Activated CD4-positive, alpha-beta T cell treated with anti-CD3 and anti-CD28 coated beads, Interleukin-2, Interleukin-6, amounts not matched to agents 100 ng/mL and 50 ng/mL, durations not matched to agents 16 hours and 8 hours (primary cell): ENCODE measurements around the gene COQ3.

ENCODE experiments used
- DNase-seq: peaks from one replicate; pipeline ENCODE4 v3.0.0-alpha.2; 2020

COQ3 gene

GRCh38 chr6:99393698-99394531 lies at the start of gene COQ3:
Gene COQ3, minus strand, starts transcription at chr6:99394195. Its CDS starts 16 bp downstream, at chr6:99394179.
- peak; percentile 80 for DNase-seq

GRCh38 chr6:99434702-99435530 lies 40.9 kb upstream of the COQ3 start:
- peak; percentile 27 for DNase-seq

- no peak for DNase-seq
Observed at GRCh38 chr6:99432877-99433276, 38.9 kb upstream of the COQ3 start.

GRCh38 chr6:99431901-99432300 lies 37.9 kb upstream of the COQ3 start:
- no peak for DNase-seq

GRCh38 chr6:99427988-99428387 lies 34.0 kb upstream of the COQ3 start:
- no peak for DNase-seq

GRCh38 chr6:99426451-99426757 lies 32.4 kb upstream of the COQ3 start:
- no peak for DNase-seq

GRCh38 chr6:99425647-99426450 lies 31.9 kb upstream of the COQ3 start:
- DNase-seq = peak; percentile 75

- DNase-seq = peak; percentile 94
Observed at GRCh38 chr6:99424761-99425646, 31.0 kb upstream of the COQ3 start, which contains the start of gene PNISR. Gene PNISR, minus strand, starts transcription at chr6:99425308. Its CDS starts 10,649 bp downstream, at chr6:99414659.

- DNase-seq = no peak
Observed at GRCh38 chr6:99424022-99424421, 30.0 kb upstream of the COQ3 start.

- DNase-seq = no peak
Observed at GRCh38 chr6:99422912-99423311, 28.9 kb upstream of the COQ3 start.

GRCh38 chr6:99416892-99417767 lies 23.1 kb upstream of the COQ3 start:
- DNase-seq = peak; percentile 7

GRCh38 chr6:99416226-99416625 lies 22.2 kb upstream of the COQ3 start:
- DNase-seq = no peak

- DNase-seq = no peak
Observed at GRCh38 chr6:99415446-99415845, 21.5 kb upstream of the COQ3 start.

GRCh38 chr6:99412065-99412464 lies 18.1 kb upstream of the COQ3 start:
- no peak for DNase-seq

- no peak for DNase-seq
Observed at GRCh38 chr6:99409672-99410071, 15.7 kb upstream of the COQ3 start.

- no peak for DNase-seq
Observed at GRCh38 chr6:99407076-99407475, 13.1 kb upstream of the COQ3 start.

- no peak for DNase-seq
Observed at GRCh38 chr6:99402448-99402847, 8.5 kb upstream of the COQ3 start.

- no peak for DNase-seq
Observed at GRCh38 chr6:99397287-99397686, 3.3 kb upstream of the COQ3 start.

GRCh38 chr6:99393366-99393697 lies 663 bp downstream of the COQ3 start:
- no peak for DNase-seq

- no peak for DNase-seq
Observed at GRCh38 chr6:99390896-99391295, 3.1 kb downstream of the COQ3 start.

GRCh38 chr6:99384507-99384906 lies 9.5 kb downstream of the COQ3 start:
- DNase-seq = no peak
